ENCODE results near the gene ADGRG7.
"Not testable (repeated sequence)": the region's sequence is repeated elsewhere in the genome, so short reads cannot be mapped to it uniquely, and the experiment has no call there.

The ADGRG7 gene, protein sequence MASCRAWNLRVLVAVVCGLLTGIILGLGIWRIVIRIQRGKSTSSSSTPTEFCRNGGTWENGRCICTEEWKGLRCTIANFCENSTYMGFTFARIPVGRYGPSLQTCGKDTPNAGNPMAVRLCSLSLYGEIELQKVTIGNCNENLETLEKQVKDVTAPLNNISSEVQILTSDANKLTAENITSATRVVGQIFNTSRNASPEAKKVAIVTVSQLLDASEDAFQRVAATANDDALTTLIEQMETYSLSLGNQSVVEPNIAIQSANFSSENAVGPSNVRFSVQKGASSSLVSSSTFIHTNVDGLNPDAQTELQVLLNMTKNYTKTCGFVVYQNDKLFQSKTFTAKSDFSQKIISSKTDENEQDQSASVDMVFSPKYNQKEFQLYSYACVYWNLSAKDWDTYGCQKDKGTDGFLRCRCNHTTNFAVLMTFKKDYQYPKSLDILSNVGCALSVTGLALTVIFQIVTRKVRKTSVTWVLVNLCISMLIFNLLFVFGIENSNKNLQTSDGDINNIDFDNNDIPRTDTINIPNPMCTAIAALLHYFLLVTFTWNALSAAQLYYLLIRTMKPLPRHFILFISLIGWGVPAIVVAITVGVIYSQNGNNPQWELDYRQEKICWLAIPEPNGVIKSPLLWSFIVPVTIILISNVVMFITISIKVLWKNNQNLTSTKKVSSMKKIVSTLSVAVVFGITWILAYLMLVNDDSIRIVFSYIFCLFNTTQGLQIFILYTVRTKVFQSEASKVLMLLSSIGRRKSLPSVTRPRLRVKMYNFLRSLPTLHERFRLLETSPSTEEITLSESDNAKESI

DNA sequence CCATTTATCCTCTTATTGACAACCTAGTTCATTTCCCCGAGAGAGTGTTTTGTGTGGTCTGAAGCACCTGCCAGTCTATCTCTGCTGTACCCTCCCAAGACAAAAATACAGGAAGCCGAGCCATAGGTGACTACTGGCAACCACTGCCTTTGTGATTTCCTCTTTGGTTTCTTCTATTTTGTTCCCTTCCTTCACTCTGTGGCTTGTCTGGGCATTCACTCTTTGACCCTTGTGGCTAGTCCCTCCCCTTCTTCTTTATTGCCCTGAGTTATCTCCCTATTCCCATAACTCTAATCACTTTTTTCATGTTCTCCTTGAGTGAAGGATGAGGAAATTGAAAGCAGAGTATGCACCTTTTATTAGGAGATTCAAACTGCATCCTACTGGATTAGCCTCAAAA is at the start of gene ADGRG7:
TSS of gene ADGRG7 (plus strand) at position 297 of the 400 bp plus-strand sequence. CDS start 256 bp downstream, outside the sequence.
- no peak for DNase-seq

DNA sequence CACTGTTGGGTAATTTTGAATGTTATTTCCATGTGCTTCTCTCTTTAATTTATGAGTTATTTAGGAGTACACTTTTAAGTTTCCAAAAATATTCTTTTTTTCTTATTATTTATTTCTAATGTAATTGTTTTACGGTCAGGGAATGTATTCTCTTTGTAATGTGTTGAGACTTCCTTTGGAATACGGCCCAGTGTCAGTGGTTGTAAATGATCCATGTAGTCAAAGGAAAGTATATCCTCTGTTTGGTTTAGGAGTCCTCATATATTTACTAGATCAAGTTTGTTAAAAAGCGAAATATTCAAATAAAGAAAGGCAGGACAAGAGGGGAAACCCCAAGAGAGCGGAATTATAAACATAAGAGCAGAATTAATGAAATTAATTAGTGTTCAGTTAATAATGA is 49.0 kb upstream of the ADGRG7 start:
- no peak for DNase-seq

DNA sequence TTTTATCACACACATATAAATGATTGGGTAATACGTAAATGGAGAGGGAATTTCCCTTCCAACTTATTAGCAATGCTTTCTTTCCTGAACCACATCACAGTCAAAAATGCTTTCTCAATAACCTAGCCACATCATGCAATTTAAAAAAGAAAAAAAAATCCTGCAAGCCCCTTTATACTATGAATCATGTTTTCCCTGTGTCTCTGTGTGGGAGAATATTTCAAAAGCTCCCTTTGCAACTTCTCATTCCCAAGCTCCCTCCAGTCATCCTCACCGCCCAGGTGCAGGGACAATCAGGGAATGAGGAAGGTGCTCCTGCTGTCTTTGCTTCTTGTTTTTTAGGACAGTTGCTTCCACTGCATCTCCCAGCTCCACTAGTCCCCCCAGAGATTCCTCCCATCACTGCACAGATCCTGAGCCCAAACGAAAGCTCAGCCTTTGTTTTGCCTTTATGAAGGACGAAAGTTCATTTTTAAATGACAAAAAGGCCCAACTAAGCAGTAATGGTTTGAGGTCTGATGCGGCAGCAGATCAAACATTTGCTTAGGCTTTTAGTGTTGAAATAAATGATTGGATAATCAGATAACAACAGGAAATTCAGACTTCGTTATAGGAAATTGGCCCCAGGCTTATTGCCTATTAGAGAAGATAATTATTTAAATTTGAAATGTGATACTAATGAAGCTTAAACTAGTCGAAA is 47.8 kb upstream of the ADGRG7 start:
- no peak for DNase-seq

- no peak for DNase-seq
These were observed 47.1 kb upstream of the ADGRG7 start for GRCh38 chr3:100562224-100562857.

DNA sequence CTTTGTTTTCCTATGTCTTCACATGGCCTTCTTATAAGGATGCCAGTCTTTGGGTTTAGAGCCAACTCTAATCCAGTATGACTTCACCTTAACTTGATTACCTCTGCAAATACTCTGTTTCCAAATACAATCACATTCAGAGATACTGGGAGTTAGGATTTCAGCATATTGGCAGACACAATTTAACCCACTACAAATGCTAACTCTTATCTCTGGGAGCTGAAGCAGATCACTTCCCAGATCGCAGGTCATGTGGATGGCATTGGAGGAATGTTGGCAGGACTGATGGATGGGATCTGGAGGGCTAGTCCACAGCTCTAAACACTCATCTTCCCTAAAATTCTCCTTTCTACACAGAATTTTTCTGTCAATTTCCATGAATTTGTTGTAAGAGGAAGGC is 46.2 kb upstream of the ADGRG7 start:
- no peak for DNase-seq

- DNase-seq, result no peak
These were observed 45.7 kb upstream of the ADGRG7 start for GRCh38 chr3:100563652-100564211.

DNA sequence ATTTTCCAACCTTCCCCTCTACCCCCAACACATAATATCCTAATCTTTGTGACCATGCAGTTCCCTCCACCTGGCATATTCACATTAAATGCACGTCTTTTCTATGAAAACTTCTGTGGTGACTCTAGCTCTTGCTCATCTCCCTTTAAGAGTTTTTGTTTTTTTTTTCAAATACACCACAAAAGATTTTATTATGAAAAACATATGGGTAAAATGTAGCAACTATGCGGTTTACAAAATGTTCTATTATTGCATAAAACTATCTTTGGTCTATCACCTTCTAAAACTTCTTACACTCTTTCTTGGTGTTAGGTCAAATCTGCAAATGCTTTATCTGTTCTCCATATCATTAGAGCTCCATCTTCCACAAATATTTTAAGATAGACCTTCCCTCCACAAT is 38.6 kb upstream of the ADGRG7 start:
- DNase-seq, result no peak

DNA sequence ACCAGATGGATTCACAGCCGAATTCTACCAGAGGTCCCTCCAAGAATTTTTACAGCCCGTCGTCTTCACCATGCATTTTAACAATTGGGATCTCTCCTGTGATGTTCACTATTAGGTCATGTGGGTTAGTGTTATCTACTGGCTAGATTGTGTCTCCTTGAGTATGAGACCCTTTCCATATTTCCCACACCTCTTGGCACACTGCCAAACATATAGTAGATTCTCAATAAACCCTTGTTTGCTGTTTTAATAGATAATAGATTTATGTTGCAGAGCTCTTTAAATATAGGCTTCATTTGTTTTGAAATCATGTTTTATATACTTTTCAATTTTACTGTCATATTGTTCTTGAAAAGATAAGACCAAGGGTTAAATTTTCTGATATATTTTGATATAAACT is 34.9 kb upstream of the ADGRG7 start:
- DNase-seq, result no peak

DNA sequence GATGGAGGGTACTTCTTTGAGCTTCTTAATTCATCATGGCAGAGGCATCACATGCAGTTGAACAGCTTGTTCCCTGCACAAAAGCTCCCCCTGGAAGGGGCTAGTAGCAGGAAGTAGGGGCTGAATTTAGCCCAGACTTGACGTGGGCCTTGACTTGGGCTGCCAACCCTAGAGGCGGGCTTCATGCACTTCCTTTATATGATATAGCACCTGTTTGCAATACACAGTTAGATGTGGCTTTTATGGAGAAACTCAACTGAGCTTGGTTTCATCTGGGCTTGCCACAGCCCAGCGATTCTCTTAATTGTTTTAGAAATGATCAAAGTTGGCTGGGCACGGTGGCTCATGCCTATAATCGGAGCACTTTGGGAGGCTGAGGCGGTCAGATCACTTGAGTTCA is 33.7 kb upstream of the ADGRG7 start:
- DNase-seq, result no peak

DNA sequence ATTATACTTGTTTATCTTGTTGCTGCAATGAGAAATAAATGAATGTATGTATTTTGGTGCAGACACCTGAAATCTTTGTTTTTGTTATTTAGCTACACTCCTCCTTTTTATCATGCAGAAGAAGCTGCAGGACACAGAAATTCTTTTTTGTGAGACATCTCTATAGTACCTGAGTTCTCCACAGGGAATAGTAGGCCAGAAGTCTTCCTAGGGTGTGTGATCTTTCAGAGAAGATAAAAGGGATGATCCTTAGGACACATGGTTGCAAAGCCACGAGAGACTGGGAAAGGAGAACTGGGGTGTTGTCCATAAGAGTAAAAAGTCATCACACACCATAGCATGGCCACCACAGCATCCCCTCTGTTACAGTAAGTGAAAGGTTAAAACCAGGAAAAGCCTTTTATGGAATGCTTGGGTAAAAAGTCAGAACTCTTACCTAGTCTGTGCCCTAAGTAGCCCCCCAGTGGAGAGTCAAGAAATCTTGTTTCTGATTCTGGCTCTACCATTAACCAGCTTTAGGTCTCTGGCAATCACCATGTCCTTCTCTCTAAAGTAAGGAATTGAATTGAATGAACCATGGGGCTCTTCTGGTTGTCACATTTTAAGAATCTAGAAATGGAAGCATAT is 31.9 kb upstream of the ADGRG7 start:
- DNase-seq, result no peak

DNA sequence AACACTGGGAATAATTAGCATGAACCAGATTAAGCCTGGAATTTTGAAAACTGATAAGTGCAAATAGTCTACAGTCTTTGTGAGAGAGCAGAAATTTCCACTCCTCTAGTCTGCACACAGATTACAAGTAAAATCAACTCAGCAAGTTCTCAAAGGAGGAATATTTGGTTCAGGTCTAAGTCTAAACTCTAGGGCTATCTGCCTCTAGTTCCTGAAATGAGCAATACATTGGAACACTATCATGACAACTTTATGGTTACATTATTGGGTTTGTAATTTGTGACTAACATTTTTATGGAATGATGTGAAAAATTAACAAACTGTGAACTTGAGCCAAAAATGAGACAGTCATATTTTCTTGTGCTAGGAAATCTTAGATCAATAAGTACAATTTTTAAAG is 30.8 kb upstream of the ADGRG7 start:
- no peak for DNase-seq

GRCh38 chr3:100580147-100580546 is 29.3 kb upstream of the ADGRG7 start:
- DNase-seq, result no peak

- DNase-seq, result no peak
These were observed 27.8 kb upstream of the ADGRG7 start for GRCh38 chr3:100581650-100582049.

DNA sequence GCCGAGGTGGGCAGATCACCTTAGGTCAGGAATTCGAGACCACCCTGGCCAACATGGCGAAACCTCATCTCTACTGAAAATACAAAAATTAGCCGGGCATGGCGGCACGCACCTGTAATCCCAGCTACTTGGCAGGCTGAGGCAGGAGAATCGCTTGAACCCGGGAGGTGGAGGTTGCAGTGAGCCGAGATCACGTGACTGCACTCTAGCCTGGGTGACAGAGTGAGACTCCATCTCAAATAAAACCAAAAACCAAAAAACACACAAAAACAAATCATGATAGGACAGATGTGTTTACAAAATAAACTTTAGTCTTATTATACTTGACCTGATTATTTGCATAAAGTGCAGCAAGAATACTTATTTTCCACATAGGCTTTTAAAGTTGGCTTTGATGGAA is 27.2 kb upstream of the ADGRG7 start:
- not testable (repeated sequence) for DNase-seq

DNA sequence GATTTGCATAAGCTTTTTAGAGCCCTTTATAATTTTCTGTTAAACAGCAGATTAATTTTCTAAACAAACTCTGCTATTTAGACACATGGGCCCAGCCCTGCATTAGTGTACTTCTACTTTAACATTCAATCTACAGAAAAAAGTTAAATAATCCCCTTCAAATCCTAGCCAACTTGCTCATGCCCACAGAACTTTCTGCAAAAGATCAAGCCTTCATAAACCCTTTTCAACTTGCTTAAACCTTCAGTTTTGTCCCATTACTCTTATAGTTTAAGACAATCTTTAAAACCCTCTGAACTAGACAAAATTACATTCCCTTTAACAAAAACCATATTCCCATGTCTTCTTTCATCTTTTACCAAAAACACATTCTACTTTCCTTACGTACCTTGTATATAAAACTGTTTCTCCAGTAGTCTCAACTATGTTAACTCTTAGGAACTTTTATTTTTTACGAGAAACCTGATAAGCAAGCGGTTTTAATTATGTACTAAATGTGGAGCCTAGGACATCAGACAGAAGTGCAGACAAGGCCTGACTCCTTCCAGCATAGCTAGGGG is 25.2 kb upstream of the ADGRG7 start:
- no peak for DNase-seq

DNA sequence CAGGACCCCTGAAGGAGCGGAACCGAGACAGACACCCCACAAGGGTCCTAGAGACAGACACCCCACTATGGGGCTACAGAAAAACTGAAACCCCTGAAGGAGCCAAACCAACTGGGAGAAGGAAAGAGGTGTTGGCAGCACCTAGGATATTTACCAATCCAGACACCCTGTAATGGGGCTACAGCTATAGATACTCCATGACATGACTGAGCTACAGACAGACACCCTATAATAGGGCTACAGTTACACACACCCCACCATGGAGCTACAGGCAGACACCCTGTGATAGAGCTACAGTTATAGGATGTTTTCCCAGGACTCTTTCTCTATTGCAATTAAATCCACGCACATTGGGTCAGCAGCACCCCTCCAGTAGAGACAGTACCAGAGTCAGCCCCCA is 22.6 kb upstream of the ADGRG7 start:
- DNase-seq, result no peak

DNA sequence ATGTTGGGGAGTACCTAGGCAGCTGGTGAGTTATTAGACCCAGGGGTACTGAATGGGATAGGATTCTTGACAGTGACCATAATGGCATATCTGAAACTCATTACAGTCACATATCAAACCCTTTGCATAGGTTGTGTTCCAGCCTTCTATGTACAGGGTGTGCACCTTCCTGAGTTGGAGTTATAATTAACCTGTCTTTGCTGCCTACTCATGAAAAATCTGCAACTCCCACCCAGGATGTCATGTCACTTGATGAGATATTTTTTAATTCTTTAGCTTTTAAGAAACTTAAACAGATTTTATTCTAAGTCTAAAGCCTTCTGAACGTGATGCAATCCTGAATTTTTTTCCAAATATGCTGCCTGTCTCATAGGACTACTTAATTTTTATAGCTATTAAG is 21.1 kb upstream of the ADGRG7 start:
- DNase-seq, result no peak

DNA sequence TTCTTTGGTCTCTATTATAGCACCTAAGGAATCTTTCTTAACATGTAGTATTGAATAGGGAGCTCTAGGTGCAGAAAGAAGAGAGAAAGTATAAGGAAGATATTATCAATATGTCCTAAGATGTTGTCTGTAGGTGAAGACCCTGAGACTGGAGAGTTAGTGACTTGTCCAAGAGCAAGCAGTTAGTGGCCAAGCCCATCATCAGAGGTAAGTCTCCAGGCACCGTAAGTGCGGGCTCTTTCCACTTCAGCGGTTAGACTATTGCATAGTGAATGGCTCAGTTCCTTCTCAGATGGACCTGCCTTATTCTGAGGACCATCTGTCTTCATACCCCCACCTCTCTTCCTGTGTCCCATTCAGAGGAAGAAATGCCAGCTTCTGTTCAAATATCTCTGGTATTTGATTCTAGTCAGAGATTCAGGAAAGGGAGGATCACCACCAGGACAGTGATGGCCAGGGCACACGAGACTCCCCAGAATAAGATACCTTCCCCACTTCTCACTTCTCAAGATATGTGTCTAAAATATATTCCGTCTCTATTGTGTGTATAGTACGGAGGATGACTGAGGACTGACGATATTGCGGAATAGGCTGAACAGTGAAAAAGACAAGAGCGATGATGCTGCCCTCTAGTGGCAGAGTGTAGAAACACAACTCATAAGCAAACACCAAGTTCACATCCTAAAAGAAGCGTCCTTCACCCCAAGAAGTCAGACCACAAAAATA is 19.1 kb upstream of the ADGRG7 start:
- peak; percentile 70 for DNase-seq

GRCh38 chr3:100590840-100591147 is 18.6 kb upstream of the ADGRG7 start:
- no peak for DNase-seq

DNA sequence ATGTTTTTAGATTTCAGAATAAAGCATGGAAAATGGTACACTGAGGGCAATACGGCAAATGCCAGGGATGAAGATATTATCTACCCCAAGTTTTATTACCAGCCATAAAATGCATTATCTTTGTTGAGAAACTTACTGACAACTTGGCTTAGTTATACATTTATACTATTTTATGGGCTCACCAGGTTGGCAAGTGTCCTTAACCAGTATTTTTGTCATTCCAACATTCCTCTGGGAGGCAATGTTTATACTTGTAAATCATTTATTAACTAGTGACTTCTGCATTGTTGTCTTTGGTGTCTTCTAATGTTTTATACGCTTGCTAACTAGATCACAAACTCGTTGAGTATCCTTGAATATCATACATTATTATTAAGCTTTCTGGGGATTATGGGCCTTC is 18.0 kb upstream of the ADGRG7 start:
- no peak for DNase-seq

All from stimulated activated CD4-positive, alpha-beta T cell treated with anti-CD3 and anti-CD28 coated beads, Interleukin-4, amount 100 ng/mL, for 24 hours (primary cell).